Measurements from ENCODE around the gene MRPL44.

The MRPL44 gene

GRCh38 chr2:223954401-223954800 is 2.9 kb upstream of the MRPL44 start:
- Histone ChIP-seq H3K4me2 (ENCODE audit: low read depth, low read length) (no peak overlapping the region), H3K27ac (ENCODE audit: low read length) (no peak overlapping the region), H3F3A (ENCODE audit: insufficient read depth, low read length) (peaks cover 18% of the 10 kb centered on the region), H3K4me3 (ENCODE audit: low read length) (no peak overlapping the region), H3K9ac (ENCODE audit: low read length) (no peak overlapping the region), H3K4me1 (ENCODE audit: low read length) (peaks cover 32% of the 10 kb centered on the region), H3K36me3 (replicated peaks; ENCODE audit: insufficient read depth, low read length) (peaks cover under 1% of the 10 kb centered on the region; the same call in 1 of the 2 replicates), H3K9me2 (replicated peaks; ENCODE audit: insufficient read depth, low read length) (no peaks in the 10 kb centered on the region), H2AFZ (ENCODE audit: low read length) (no peak overlapping the region), H3K9me3 (replicated peaks; ENCODE audit: insufficient read depth, low read length) (no peaks in the 10 kb centered on the region), H4K20me1 (ENCODE audit: insufficient read depth, low read length) (no peaks in the 10 kb centered on the region), H3K27me3 (replicated peaks; ENCODE audit: insufficient read depth, low read length) (no peaks in the 10 kb centered on the region), H3K79me2 (ENCODE audit: low read length) (peaks cover 22% of the 10 kb centered on the region)
- DNase-seq = no peak
- TF ChIP-seq CTCF (IDR thresholded peaks at IDR 0.05; ENCODE audit: low read length) = no peak

GRCh38 chr2:223956300-223956699 is 963 bp upstream of the MRPL44 start:
- H3K4me1 ChIP-seq (ENCODE audit: low read length) = peaks cover 44% of the 10 kb centered on the region
- H3K9me3 ChIP-seq (replicated peaks; ENCODE audit: insufficient read depth, low read length) = no peaks in the 10 kb centered on the region
- no peak overlapping the region for H3K4me3 ChIP-seq (ENCODE audit: low read length)
- no peak overlapping the region for H3K27ac ChIP-seq (ENCODE audit: low read length)
- no peak overlapping the region for H3K9ac ChIP-seq (ENCODE audit: low read length)
- H3F3A ChIP-seq (ENCODE audit: insufficient read depth, low read length) = peaks cover 18% of the 10 kb centered on the region
- DNase-seq = no peak
- TF ChIP-seq EZH2phosphoT487 (IDR thresholded peaks at IDR 0.05; ENCODE audit: low read length) (no peak), EZH2 (optimal IDR thresholded peaks at IDR 0.05; ENCODE audit: low read depth, low read length) (no peak), CTCF (IDR thresholded peaks at IDR 0.05; ENCODE audit: low read length) (no peak)
- no peaks in the 10 kb centered on the region for H3K9me2 ChIP-seq (replicated peaks; ENCODE audit: insufficient read depth, low read length)
- peak overlapping the region; percentile 49 for H3K4me2 ChIP-seq (ENCODE audit: low read depth, low read length)
- H3K27me3 ChIP-seq (replicated peaks; ENCODE audit: insufficient read depth, low read length) = no peaks in the 10 kb centered on the region
- H4K20me1 ChIP-seq (ENCODE audit: insufficient read depth, low read length) = no peaks in the 10 kb centered on the region
- no peak overlapping the region for H2AFZ ChIP-seq (ENCODE audit: low read length)
- peaks cover 41% of the 10 kb centered on the region for H3K79me2 ChIP-seq (ENCODE audit: low read length)
- peaks cover 3% of the 10 kb centered on the region; the same call in 1 of the 2 replicates for H3K36me3 ChIP-seq (replicated peaks; ENCODE audit: insufficient read depth, low read length)

- DNase-seq = no peak
- H2AFZ ChIP-seq (ENCODE audit: low read length) = no peak overlapping the region
- H3K79me2 ChIP-seq (ENCODE audit: low read length) = peaks cover 65% of the 10 kb centered on the region
- no peak overlapping the region for H3K9ac ChIP-seq (ENCODE audit: low read length)
- H3K9me2 ChIP-seq (replicated peaks; ENCODE audit: insufficient read depth, low read length) = no peaks in the 10 kb centered on the region
- H4K20me1 ChIP-seq (ENCODE audit: insufficient read depth, low read length) = no peaks in the 10 kb centered on the region
- 0 out of 2 replicates have a peak overlapping the region, but pooled peaks have one; percentile 2 for H3K4me2 ChIP-seq (ENCODE audit: low read depth, low read length)
- H3K27me3 ChIP-seq (replicated peaks; ENCODE audit: insufficient read depth, low read length) = no peaks in the 10 kb centered on the region
- no peak overlapping the region for H3K27ac ChIP-seq (ENCODE audit: low read length)
- no peaks in the 10 kb centered on the region for H3K9me3 ChIP-seq (replicated peaks; ENCODE audit: insufficient read depth, low read length)
- peaks cover 10% of the 10 kb centered on the region; the same call in 1 of the 2 replicates for H3F3A ChIP-seq (ENCODE audit: insufficient read depth, low read length)
- TF ChIP-seq EZH2phosphoT487 (IDR thresholded peaks at IDR 0.05; ENCODE audit: low read length) = no peak
- TF ChIP-seq EZH2 (optimal IDR thresholded peaks at IDR 0.05; ENCODE audit: low read depth, low read length) = no peak
- no peak for TF ChIP-seq CTCF (IDR thresholded peaks at IDR 0.05; ENCODE audit: low read length)
- peaks cover 11% of the 10 kb centered on the region for H3K36me3 ChIP-seq (replicated peaks; ENCODE audit: insufficient read depth, low read length)
- H3K4me1 ChIP-seq (ENCODE audit: low read length) = peaks cover 33% of the 10 kb centered on the region
- no peak overlapping the region for H3K4me3 ChIP-seq (ENCODE audit: low read length)
These were observed 2.4 kb downstream of the MRPL44 start for GRCh38 chr2:223959688-223960087.

Measured in MM.1S (cell line).